GM12878 (cell line): Measurements from ENCODE around the gene KIF24. TPM values are rescaled to one million over a fixed set of nuclear protein-coding genes. Genes with fewer than 3 reads are reported as not detected.

Experiments
- ATAC-seq: fragments of 200-7000 bp; cut with Tn5 transposase; 3 replicates; pipeline ENCODE4 v1.9.1; 2020; ENCODE audit warnings: mild to moderate bottlenecking, moderate library complexity
- BruUV-seq: library from RNA; stranded (reverse); fragments of 400-500 nt; replicated peaks from 2 replicates; lab custom pipeline; 2021; lab: Mats Ljungman, UMichigan
- CTCF ChIA-PET: fragments of 300-600 bp; sonication (Branson Sonifier 250); formaldehyde crosslinking; extraction: SDS; loops from one replicate; lab custom pipeline; 2021; ENCODE audit warnings: inconsistent platforms; lab: Yijun Ruan, JAX
- POLR2A ChIA-PET: fragments of 350-600 bp; formaldehyde crosslinking; extraction: SDS; loops from one replicate; lab custom pipeline; 2021; ENCODE audit warnings: inconsistent platforms; lab: Charles Lee
- RAD21 ChIA-PET: fragments of 300-600 bp; sonication (Branson Sonifier 250); formaldehyde crosslinking; loops from one replicate; lab custom pipeline; 2023; ENCODE audit warnings: antibody characterized with exemption; ENCODE audit not compliant: unreplicated experiment; lab: Charles Lee
- SMC1A ChIA-PET: fragments of 300-600 bp; sonication (Branson Sonifier 250); formaldehyde crosslinking; loops from one replicate; lab custom pipeline; 2023; ENCODE audit not compliant: unreplicated experiment, uncharacterized antibody; lab: Charles Lee
- DNase-seq: peaks from one replicate; pipeline ENCODE4 v3.0.0-alpha.2; 2011; ENCODE audit warnings: low read depth, low spot score
- FAIRE-seq: peaks from 3 replicates; lab custom pipeline; 2011; peaks lifted over from hg19 to GRCh38; lab: Jason Lieb, UNC
- H2AFZ ChIP-seq: 2 replicates; pipeline ENCODE4 v1.6.0; 2011; ENCODE audit warnings: low read depth, low read length, control low read depth; ENCODE audit not compliant: control insufficient read depth
- H3K27ac ChIP-seq: 2 replicates; pipeline ENCODE4 v1.5.1; 2011; ENCODE audit warnings: control low read depth; ENCODE audit not compliant: control insufficient read depth, insufficient read depth
- H3K27me3 ChIP-seq, 2 experiments: replicated peaks in 1 of 2; 2 replicates each; pipeline versions ENCODE4 v1.6.0 to v1.6.1; 2011; ENCODE audit warnings: low read length in 1 of 2; ENCODE audit not compliant: control insufficient read depth in 2 of 2, insufficient read depth in 2 of 2
- H3K36me3 ChIP-seq, 2 experiments: 2 replicates each; pipeline ENCODE4 v1.5.1; 2011; ENCODE audit warnings: low read length in 1 of 2; ENCODE audit not compliant: control insufficient read depth in 2 of 2, insufficient read depth in 2 of 2
- H3K4me1 ChIP-seq: 2 replicates; pipeline ENCODE4 v1.6.1; 2011; ENCODE audit warnings: mild to moderate bottlenecking, low read length, moderate library complexity, mixed read lengths; ENCODE audit not compliant: control insufficient read depth, insufficient read depth
- H3K4me2 ChIP-seq: 2 replicates; pipeline ENCODE4 v1.6.0; 2011; ENCODE audit warnings: control low read depth; ENCODE audit not compliant: control insufficient read depth, insufficient read depth
- H3K4me3 ChIP-seq: fragments of 200-600 bp; sonication (generic); 2 replicates; pipeline ENCODE4 v1.5.1; 2016
- H3K79me2 ChIP-seq: 2 replicates; pipeline ENCODE4 v1.6.0; 2011; ENCODE audit warnings: low read length; ENCODE audit not compliant: control insufficient read depth, insufficient read depth
- H3K9ac ChIP-seq: 2 replicates; pipeline ENCODE4 v1.8.0; 2011; ENCODE audit warnings: low read length, control low read depth, mixed read lengths; ENCODE audit not compliant: control insufficient read depth, insufficient read depth
- H3K9me3 ChIP-seq: replicated peaks from 3 replicates; pipeline ENCODE4 v1.5.1; 2011; ENCODE audit warnings: mild to moderate bottlenecking, low read length; ENCODE audit not compliant: control insufficient read depth, insufficient read depth
- H4K20me1 ChIP-seq: 2 replicates; pipeline ENCODE4 v1.6.0; 2011; ENCODE audit not compliant: control insufficient read depth, insufficient read depth
- EED ChIP-seq: sonication (generic); IDR thresholded peaks from 2 replicates; pipeline ENCODE4 v1.6.1; 2016; ENCODE audit warnings: antibody characterized with exemption, low read depth
- FOXK2 ChIP-seq: fragments of 450-650 bp; IDR thresholded peaks from 2 replicates; pipeline ENCODE4 v1.6.1; 2017; ENCODE audit warnings: mild to moderate bottlenecking, moderate library complexity
- GATAD2B ChIP-seq: fragments of 450-650 bp; conservative IDR thresholded peaks from 2 replicates; pipeline ENCODE4 v1.6.1; 2017; ENCODE audit warnings: low read depth, mild to moderate bottlenecking, moderate library complexity
- HSF1 ChIP-seq: fragments of 150-350 bp; IDR thresholded peaks from 2 replicates; pipeline ENCODE4 v1.6.1; 2014; ENCODE audit warnings: mild to moderate bottlenecking, low read depth, low read length
- MTA2 ChIP-seq: fragments of 450-650 bp; IDR thresholded peaks from 2 replicates; pipeline ENCODE4 v1.6.1; 2016; ENCODE audit warnings: low read depth, mild to moderate bottlenecking, moderate library complexity
- NR2C1 ChIP-seq: fragments of 450-650 bp; IDR thresholded peaks from 2 replicates; pipeline ENCODE4 v1.6.1; 2017; ENCODE audit warnings: antibody characterized with exemption, mild to moderate bottlenecking, moderate library complexity
- PAX5 ChIP-seq: IDR thresholded peaks from 2 replicates; pipeline ENCODE4 v1.6.1; 2011; ENCODE audit warnings: low read depth, low read length, borderline replicate concordance
- PKNOX1 ChIP-seq: fragments of 450-650 bp; IDR thresholded peaks from 2 replicates; pipeline ENCODE4 v1.6.1; 2016; ENCODE audit warnings: mild to moderate bottlenecking
- ZNF207 ChIP-seq: fragments of 450-650 bp; IDR thresholded peaks from 2 replicates; pipeline ENCODE4 v1.6.1; 2014; ENCODE audit warnings: antibody characterized with exemption, mild to moderate bottlenecking, borderline replicate concordance
- ZSCAN29 ChIP-seq: fragments of 450-650 bp; IDR thresholded peaks from 2 replicates; pipeline ENCODE4 v1.6.1; 2017; ENCODE audit warnings: mild to moderate bottlenecking, moderate library complexity
- WGBS: methylation state at CpG from one replicate; pipeline ENCODE4 v1.1.6; 2016; ENCODE audit warnings: low lambda C conversion rate; ENCODE audit not compliant: insufficient replicate concordance, insufficient coverage; ENCODE audit errors: missing lambda C conversion rate; 5-methylcytosine and 5-hydroxymethylcytosine counted together
- in situ Hi-C: fragments of 300-500 bp; cut with MboI; formaldehyde crosslinking; loops from 9 replicates; pipeline ENCODE4 v1.14.3; 2018; ENCODE audit warnings: mixed read lengths
- intact Hi-C: fragments of 100-400 bp; cut with micrococcal nuclease; formaldehyde crosslinking; loops from one replicate; pipeline ENCODE4 v1.14.2; 2022; ENCODE audit not compliant: unreplicated experiment
- polyA plus RNA-seq, 11 experiments: library from polyadenylated mRNA; depleted of rRNA in 4 of 11; unstranded in 6 of 11; stranded (reverse) in 5 of 11; fragments of >200 nt; fragmentation: Nextera tagmentation in 4 of 11; fragmentation: Illumina TruSeq in 1 of 11; extraction: Ambion mirVana in 4 of 11; extraction: Trizol in 1 of 11; gene quantifications; 1 replicate in 1 of 11; 2 replicates in 10 of 11; pipeline versions ENCODE4 v1.2.1 to v1.2.3, GENCODE V29; 2011 to 2016; ENCODE audit warnings: inconsistent platforms in 2 of 11, missing spikeins in 2 of 11, low read depth in 1 of 11
- total RNA-seq, 4 experiments: library from RNA; depleted of rRNA in 3 of 4; stranded (reverse); fragments of >200 nt in 3 of 4; fragmentation: Illumina TruSeq in 1 of 4; extraction: Trizol in 1 of 4; gene quantifications; 2 replicates each; pipeline versions ENCODE4 v1.2.1 to v1.2.3, GENCODE V29; 2013 to 2021

Gene KIF24
- total and polyA plus RNA-seq, 10 of the 15 experiments (the other 5 are each of a cell fraction or from before 2014, with no cell fraction given), result 0.58 to 6.7 (median 5.3) TPM

- TF ChIP-seq ZNF207, result no peak
Observed at GRCh38 chr9:34372467-34373011, 43.5 kb upstream of the KIF24 start (continued).

- in situ Hi-C loops, result no loop called here
Observed at GRCh38 chr9:34371886-34372466, 42.9 kb upstream of the KIF24 start.

More at GRCh38 chr9:34371886-34372466, 42.9 kb upstream of the KIF24 start:
- Histone ChIP-seq H3K36me3 (no peaks in the 10 kb centered on the region), H3K4me2 (no peak overlapping the region), H3K4me1 (0 out of 2 replicates have a peak, but pooled peaks cover 3% of the 10 kb centered on the region), H4K20me1 (no peaks in the 10 kb centered on the region), H3K9me3 (peaks cover 2% of the 10 kb centered on the region; the same call in 1 of the 3 replicates), H3K27ac (no peak overlapping the region), H3K9ac (no peak overlapping the region), H3K79me2 (no peaks in the 10 kb centered on the region), H3K4me3 (no peak overlapping the region), H2AFZ (no peak overlapping the region), H3K27me3 (no peaks in the 10 kb centered on the region)
- FAIRE-seq, result no peak
- ChIA-PET RAD21 (no interaction called here), POLR2A (no interaction called here), CTCF (interaction anchor here (1.2 to 1.3 kb wide), 2 partner anchors 31 to 32 kb away, joined by 3 read pairs; no protein-coding TSS in a partner anchor), SMC1A (no interaction called here)
- intact Hi-C loops, result no loop called here
- ATAC-seq, result no peak
- 99% methylated on average over 51 of the region's 60 CpGs for WGBS
- BruUV-seq, result no TSS peak
- no peak for DNase-seq
- TF ChIP-seq ZSCAN29 (no peak), FOXK2 (no peak), EED (no peak), NR2C1 (no peak), PAX5 (no peak), PKNOX1 (no peak), MTA2 (no peak), GATAD2B (no peak), HSF1 (no peak)
